Naive thymus-derived CD8-positive, alpha-beta T cell (primary cell): ENCODE data around the gene AGXT. TPM values are rescaled to one million over a fixed set of nuclear protein-coding genes. Genes with fewer than 3 reads are reported as not detected.

Source experiments
- ATAC-seq, 2 donors: fragments of 150-1000 bp; cut with Tn5 transposase in 1 of 2; sonication (Bioruptor Pico), chemical (Tn5 transposase) in 1 of 2; 1 replicate in 1 of 2; 2 replicates in 1 of 2; pipeline ENCODE4 v1.10.0; 2021; ENCODE audit warnings: mild to moderate bottlenecking in 2 of 2, moderate library complexity in 2 of 2
- POLR2A ChIA-PET: fragments of 350-600 bp; sonication (Branson Sonifier 250); formaldehyde crosslinking; loops from one replicate; lab custom pipeline; 2021; ENCODE audit warnings: antibody characterized with exemption; lab: Charles Lee
- DNase-seq, 10 donors: peaks; one replicate each; pipeline versions ENCODE4 v3.0.0 to v3.0.0-alpha.2; 2020 to 2022
- H3K27ac Mint-ChIP-seq, 10 donors: one replicate each; pipeline ENCODE4 v1.8.0; 2020 to 2022; ENCODE audit warnings: mild to moderate bottlenecking in 10 of 10, mixed read lengths in 10 of 10, moderate library complexity in 4 of 10, inconsistent platforms in 1 of 10
- H3K27me3 Mint-ChIP-seq, 5 donors: one replicate each; pipeline ENCODE4 v1.8.0; 2021 to 2022; ENCODE audit warnings: mixed read lengths in 5 of 5
- H3K36me3 Mint-ChIP-seq, 3 donors: one replicate each; pipeline ENCODE4 v1.8.0; 2020 to 2022; ENCODE audit warnings: mixed read lengths in 3 of 3, mild to moderate bottlenecking in 2 of 3, inconsistent platforms in 1 of 3
- H3K4me1 Mint-ChIP-seq, 4 donors: one replicate each; pipeline ENCODE4 v1.8.0; 2021 to 2022; ENCODE audit warnings: mixed read lengths in 4 of 4
- H3K4me3 Mint-ChIP-seq, 10 donors: one replicate each; pipeline ENCODE4 v1.8.0; 2020 to 2022; ENCODE audit warnings: mild to moderate bottlenecking in 10 of 10, mixed read lengths in 10 of 10, moderate library complexity in 6 of 10, inconsistent platforms in 1 of 10
- H3K9me3 Mint-ChIP-seq, 9 donors: one replicate each; pipeline ENCODE4 v1.8.0; 2020 to 2022; ENCODE audit warnings: mixed read lengths in 9 of 9, mild to moderate bottlenecking in 3 of 9, inconsistent platforms in 1 of 9, moderate library complexity in 1 of 9
- polyA plus RNA-seq, 3 donors: library from polyadenylated mRNA; unstranded; fragments of 300-500 nt; fragmentation: Illumina TruSeq; gene quantifications; one replicate each; pipeline ENCODE4 v1.2.3, GENCODE V29; 2021
- total RNA-seq, 8 experiments: library from RNA in 2 of 8; stranded (reverse) in 2 of 8; gene quantifications; one replicate each; pipeline ENCODE4 v1.2.3 and lab custom pipeline; 2021 to 2026

Gene AGXT
- total and polyA plus RNA-seq, 5 experiments from 2014 or later, result not detected

DNA sequence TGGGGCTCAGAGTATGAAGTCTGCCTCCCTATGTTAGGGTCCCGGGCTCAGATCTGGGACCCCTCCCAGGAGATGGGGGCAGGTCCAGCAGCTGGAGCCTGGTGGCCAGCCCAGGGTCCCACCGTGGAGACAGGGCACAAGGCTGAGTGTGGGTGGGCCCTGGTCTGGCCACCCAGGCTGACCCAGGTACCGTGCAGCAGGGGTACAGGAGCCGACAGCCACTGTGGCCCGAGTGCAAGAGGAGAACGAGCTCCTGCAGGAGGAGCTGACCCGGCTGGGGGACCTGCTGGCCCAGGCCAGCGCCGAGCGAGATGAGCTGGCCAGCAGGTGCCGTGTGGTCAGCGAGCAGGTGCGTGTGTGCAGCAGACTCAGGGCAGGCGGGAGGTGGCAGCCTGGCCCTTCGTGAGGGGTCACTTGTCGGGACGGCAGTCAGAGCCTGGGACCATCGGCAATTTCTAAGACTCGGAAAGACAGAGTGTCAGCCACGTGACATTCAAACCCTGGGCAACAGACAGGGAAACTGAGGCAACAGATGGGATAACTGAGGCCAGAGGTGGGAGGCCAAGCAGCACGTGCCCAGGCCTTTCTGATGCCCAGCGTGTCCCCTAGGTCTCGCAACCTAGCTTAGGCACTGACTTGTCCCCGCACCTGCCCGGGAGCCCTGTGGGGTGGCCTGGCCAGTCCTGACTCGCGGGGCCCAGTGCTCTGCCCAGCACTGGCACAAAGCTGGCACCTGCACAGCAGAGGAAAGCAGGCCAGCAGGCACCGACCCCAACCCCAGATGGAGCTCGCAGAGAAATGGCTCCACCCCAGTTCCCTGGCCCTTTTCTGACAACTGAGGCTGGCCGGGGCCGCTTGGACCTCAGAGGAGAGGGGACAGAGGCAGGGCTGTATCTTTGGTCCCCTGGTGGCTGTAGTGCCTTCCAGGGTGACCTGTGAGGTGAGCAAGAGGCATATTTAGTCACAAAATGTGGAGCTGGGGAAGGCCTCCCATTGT is 51.5 kb downstream of the AGXT start:
- H3K27me3 Mint-ChIP-seq, result peaks cover 0 to 17% (median 0%) of the 10 kb centered on the region in 5 donors
- DNase-seq, result peak in 2 of 10 donors; percentile 15 to 24
- H3K4me1 Mint-ChIP-seq, result peaks cover 0 to 3% (median 0%) of the 10 kb centered on the region in 4 donors
- H3K36me3 Mint-ChIP-seq, result no peaks in the 10 kb centered on the region
- POLR2A ChIA-PET, result no interaction called here
- no peaks in the 10 kb centered on the region for H3K9me3 Mint-ChIP-seq
- no peak for ATAC-seq
- no peak overlapping the region for H3K4me3 Mint-ChIP-seq
- peak overlapping the region in 1 of 10 donors; percentile 70 for H3K27ac Mint-ChIP-seq

DNA sequence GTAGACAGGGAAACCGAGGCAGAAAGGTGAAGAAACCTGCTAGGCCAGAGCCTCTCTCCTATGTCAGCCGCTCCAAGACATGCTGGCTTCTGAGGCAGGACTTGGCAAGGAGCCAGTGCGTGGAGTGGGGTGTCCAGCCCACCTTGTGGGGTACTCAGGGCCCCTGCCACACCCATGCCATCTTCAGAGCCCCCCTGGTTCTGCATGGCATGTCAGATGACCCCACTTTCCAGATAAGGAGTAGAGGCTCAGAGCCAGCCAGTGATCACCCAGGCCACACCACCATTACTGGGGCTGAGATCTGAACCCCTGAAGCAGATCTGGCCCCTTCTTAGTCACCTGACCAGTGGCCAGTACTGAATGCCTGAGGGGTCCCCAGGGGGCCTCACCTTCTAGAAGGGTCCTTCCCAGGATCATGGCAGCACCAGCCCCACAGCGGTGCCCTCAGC is 52.2 kb downstream of the AGXT start:
- Mint-ChIP-seq H3K36me3 (no peaks in the 10 kb centered on the region), H3K27ac (no peak overlapping the region), H3K9me3 (no peaks in the 10 kb centered on the region), H3K4me3 (no peak overlapping the region), H3K4me1 (no peaks in the 10 kb centered on the region), H3K27me3 (peaks cover 0 to 12% (median 0%) of the 10 kb centered on the region in 5 donors)
- no peak for ATAC-seq
- POLR2A ChIA-PET, result no interaction called here
- peak in 3 of 10 donors; percentile 1 to 57 (median 11) for DNase-seq

DNA sequence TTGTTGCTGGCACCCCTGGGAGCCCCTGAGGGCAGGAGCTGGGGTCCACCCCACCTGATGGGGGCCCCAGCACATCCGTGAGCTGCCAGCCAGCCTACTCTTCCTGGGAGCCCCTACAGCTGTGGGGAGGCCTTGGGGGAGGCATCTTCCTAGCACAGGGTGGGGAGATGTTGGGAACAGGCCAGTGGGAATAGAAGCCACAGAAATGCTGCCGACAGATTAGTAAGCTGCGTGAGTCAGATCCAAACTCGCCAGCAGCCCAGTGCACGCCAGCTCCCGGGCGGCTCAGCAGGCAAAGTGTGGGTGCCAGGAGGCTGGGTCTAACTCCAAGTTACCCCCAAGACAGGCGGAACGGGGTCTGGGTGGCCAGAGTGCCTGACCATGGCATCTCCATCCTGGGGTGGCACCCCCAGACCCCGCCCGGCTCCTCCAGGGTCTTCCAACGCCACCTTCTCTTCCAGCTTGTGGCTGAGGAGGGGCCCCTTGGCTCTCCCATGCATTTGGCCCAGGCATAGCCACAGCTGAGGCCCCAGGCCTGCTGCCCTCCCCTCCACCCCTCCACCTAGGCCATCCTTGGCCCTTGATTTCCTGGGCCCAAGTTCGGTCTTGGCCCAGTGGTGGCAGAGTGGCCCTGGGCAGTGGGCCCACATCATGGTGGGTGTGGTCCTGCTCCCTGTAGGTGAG is 52.8 kb downstream of the AGXT start:
- DNase-seq (peak in 1 of 10 donors; percentile 54), ATAC-seq (no peak)
- Mint-ChIP-seq H3K9me3 (no peaks in the 10 kb centered on the region), H3K4me3 (no peak overlapping the region), H3K4me1 (no peaks in the 10 kb centered on the region), H3K27ac (peak overlapping the region in 1 of 10 donors; percentile 33), H3K27me3 (peaks cover 0 to 12% (median 0%) of the 10 kb centered on the region in 5 donors), H3K36me3 (no peaks in the 10 kb centered on the region)
- POLR2A ChIA-PET, result no interaction called here

DNA sequence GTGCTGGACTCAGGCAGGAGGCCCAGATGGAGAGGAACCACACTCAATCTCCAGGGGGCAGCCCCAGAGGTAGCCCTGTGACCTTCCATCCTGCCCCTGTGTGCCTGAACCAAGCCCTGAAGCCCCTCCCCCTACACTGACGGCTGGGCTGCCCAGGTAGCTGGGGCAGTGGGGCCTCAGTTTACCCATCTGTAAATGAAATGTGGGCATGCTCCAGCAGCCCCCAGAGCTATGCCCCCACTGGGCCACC is 53.3 kb downstream of the AGXT start:
- H3K27ac Mint-ChIP-seq, result no peak overlapping the region
- DNase-seq, result peak in 1 of 10 donors; percentile 16
- POLR2A ChIA-PET, result no interaction called here
- no peaks in the 10 kb centered on the region for H3K9me3 Mint-ChIP-seq
- peaks cover 0 to 8% (median 0%) of the 10 kb centered on the region in 5 donors for H3K27me3 Mint-ChIP-seq
- no peak overlapping the region for H3K4me3 Mint-ChIP-seq
- H3K4me1 Mint-ChIP-seq, result no peaks in the 10 kb centered on the region
- no peak for ATAC-seq
- no peaks in the 10 kb centered on the region for H3K36me3 Mint-ChIP-seq

DNA sequence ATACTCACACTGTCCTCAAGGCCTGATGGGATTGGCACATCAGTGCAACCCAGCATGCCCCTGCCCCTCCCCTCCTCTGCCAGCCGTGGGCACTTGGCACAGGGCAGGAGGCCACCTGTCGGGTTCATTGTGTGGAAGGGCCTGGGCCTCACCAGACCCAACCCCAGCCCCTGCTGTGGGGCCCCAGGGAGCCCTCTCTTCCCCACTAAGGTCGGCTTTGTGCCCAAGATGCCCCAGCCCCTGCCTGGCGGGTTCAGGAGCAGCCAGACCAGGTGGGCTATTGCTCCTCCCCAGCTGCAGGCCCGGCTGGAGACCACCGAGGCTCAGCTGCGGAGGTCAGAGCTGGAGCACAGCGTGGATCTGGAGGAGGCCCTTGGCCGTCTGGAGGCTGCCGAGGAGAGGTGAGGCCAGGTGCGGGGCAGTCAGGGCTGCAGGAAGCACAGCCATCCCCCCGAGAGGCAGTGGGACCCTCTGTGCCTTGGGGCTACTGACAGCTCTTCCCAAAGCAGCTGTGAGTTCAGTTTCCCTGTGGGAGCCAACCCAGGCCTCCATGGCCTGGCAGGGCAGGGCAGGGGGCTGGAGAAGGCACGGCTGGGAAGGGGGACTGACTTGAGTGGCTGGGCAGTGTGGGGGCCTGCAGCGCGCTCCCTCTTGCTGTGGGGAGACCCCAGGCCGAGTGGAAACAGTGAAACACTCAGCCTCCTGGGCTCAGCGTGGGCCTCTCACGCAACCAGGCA is 53.8 kb downstream of the AGXT start:
- H3K27me3 Mint-ChIP-seq, result peaks cover 0 to 6% (median 0%) of the 10 kb centered on the region in 5 donors
- POLR2A ChIA-PET, result interaction anchor here (0.5 kb wide), 1 partner anchor 105 kb away, joined by 5 read pairs; no protein-coding TSS in a partner anchor
- no peak overlapping the region for H3K27ac Mint-ChIP-seq
- H3K36me3 Mint-ChIP-seq, result no peaks in the 10 kb centered on the region
- no peak overlapping the region for H3K4me3 Mint-ChIP-seq
- H3K4me1 Mint-ChIP-seq, result no peaks in the 10 kb centered on the region
- no peaks in the 10 kb centered on the region for H3K9me3 Mint-ChIP-seq
- DNase-seq (peak in 2 of 10 donors; percentile 13 to 50), ATAC-seq (no peak)

DNA sequence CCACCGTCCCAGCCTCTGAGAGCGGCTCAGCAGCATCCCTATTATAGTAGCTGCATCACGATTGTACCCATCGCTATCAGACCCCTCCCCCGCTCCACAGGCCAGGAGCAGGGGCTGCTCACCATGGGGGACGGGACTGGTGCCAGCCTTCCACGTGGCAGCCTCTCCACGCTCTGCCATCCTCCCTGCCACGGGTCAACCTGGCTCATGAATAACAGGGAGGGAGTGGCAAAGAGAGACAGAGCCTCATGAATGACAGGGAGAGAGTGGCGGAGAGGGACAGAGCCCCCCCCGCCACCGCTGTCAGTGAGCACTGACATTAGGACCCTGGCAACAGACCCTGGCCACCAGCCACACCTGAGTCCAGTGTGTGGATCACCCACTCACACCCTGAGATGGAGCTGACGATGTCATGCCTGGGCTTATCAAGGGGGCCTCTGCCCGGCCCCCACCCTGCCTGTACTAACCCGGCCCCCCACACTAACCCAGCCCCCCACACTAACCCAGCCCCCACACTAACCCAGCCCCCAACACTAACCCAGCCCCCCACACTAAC is 54.4 kb downstream of the AGXT start:
- no peak overlapping the region for H3K27ac Mint-ChIP-seq
- POLR2A ChIA-PET, result interaction anchor here (0.5 kb wide), 1 partner anchor 104 kb away, joined by 5 read pairs; no protein-coding TSS in a partner anchor
- H3K4me1 Mint-ChIP-seq, result no peaks in the 10 kb centered on the region
- H3K9me3 Mint-ChIP-seq, result no peaks in the 10 kb centered on the region
- no peaks in the 10 kb centered on the region for H3K36me3 Mint-ChIP-seq
- ATAC-seq (no peak), DNase-seq (peak in 1 of 10 donors; percentile 9)
- H3K27me3 Mint-ChIP-seq, result peaks cover 0 to 2% (median 0%) of the 10 kb centered on the region in 5 donors
- H3K4me3 Mint-ChIP-seq, result no peak overlapping the region

DNA sequence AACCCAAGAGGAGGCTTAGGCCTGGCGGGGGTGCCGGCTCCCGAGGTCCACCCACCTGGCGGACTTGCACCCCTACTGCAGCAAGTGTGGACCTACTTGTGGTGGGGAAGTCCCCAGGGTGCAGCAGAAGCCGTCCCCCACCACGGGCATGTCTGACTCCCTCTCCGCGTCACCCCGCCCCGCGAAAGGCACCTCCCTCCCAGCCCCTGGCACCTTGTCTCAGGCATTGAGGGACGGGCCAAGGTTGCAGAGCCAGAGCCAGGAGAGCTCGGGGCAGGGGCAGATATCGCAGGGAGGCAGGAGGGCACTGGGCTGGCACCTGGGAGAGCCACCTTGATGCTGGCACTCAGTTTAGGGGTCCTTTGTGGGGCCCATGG is 56.6 kb downstream of the AGXT start:
- no peaks in the 10 kb centered on the region for H3K36me3 Mint-ChIP-seq
- ATAC-seq, result no peak
- peaks cover 0 to 11% (median 2%) of the 10 kb centered on the region in 5 donors for H3K27me3 Mint-ChIP-seq
- H3K4me3 Mint-ChIP-seq, result no peak overlapping the region
- DNase-seq, result peak in 3 of 10 donors; percentile 4 to 58 (median 16)
- no peaks in the 10 kb centered on the region for H3K4me1 Mint-ChIP-seq
- POLR2A ChIA-PET, result no interaction called here
- H3K27ac Mint-ChIP-seq, result no peak overlapping the region
- peaks cover 0 to 2% (median 0%) of the 10 kb centered on the region in 9 donors for H3K9me3 Mint-ChIP-seq

DNA sequence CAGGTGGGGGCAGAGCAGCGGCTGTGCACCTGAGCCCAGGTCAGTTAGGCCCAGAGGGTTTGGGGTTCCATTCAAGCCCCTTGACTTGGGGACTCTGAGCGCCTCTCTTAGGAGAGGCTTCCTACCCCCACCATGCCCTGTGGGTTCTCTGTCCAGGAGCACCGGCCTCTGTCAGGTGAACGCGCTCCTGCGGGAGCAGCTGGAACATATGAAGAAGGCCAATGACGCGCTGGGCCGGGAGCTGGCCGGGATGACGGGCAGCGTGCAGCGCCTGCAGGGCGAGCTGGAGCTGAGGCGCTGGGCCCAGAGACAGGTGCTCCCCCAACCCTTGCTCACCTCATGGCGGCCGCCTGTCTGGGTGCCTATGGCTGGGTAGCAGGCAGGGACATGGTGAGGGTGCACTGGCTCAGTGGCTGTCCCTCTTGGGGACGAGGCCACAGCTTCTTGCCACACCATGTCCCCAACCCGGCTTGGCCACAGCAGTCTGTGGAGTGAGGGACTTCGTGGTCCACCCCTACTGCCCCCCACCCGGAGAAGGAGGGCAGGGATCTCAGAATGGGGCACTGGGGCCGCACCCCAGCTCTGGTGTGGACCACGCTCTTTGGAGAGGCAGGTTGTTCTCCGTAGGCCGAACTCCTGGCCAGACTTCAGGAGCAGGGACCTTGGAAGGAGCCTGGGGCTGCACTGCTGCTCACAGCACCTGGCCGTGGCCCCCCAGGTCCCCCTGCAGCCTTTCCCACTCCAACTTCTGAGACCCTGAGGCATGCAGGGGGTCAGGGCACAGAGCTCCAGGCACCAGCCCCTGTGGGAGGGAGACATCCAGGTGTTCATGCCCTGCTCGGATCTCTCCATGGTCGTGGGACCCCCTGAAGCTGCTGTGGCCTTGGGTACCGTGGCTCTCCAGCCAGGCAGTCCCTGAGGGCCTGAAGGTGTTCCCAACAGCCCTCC is 57.2 kb downstream of the AGXT start:
- no peak overlapping the region for H3K27ac Mint-ChIP-seq
- H3K4me3 Mint-ChIP-seq, result no peak overlapping the region
- POLR2A ChIA-PET, result no interaction called here
- H3K4me1 Mint-ChIP-seq, result no peaks in the 10 kb centered on the region
- H3K27me3 Mint-ChIP-seq, result peaks cover 0 to 11% (median 2%) of the 10 kb centered on the region in 5 donors
- ATAC-seq (no peak), DNase-seq (peak in 3 of 10 donors; percentile 3 to 24 (median 15))
- H3K9me3 Mint-ChIP-seq, result peaks cover 0 to 2% (median 0%) of the 10 kb centered on the region in 9 donors
- no peaks in the 10 kb centered on the region for H3K36me3 Mint-ChIP-seq

DNA sequence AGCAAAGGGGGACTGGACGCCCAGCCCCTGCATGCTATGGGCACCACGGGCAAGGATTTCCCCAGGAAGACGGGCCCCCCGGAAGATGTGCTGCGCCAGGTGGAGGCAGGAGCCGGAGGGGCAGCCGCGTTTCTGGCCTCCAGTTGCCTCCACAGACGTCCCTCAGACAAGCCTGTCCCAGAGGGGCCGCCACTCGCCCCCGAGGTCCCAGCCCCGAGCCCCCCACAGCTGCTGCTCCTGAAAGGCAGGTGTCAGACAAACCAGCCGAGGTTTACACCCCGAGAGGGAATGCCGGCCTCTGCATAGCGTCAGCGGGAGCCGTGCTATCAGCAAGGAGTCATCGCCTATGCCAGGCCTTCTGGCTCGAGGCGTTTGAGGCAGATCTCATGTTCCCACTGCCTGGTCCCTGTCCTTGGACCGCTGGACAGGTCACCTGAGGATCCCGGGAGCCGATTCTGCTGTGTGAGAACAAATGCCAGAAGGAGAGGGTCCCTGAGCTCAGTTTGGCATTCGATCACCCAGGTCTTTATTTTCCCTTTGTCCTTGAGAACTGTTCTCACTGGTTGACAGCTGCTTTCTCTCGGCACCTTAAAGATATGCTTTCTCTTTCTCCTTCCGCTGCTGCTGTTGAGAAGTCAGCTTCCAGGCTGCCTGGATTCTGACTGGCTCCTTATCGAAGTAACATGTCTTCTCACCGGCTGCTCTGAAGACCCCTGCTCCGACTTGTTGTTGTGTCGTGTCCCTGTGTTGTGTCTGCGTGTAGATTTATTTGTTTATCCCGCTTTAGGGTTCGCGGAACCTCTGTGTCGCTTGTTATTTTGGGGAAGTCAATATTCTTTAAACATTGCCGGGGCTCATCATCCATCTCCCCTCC is 58.1 kb downstream of the AGXT start:
- peak overlapping the region in 1 of 10 donors; percentile 42 for H3K4me3 Mint-ChIP-seq
- POLR2A ChIA-PET, result no interaction called here

DNA sequence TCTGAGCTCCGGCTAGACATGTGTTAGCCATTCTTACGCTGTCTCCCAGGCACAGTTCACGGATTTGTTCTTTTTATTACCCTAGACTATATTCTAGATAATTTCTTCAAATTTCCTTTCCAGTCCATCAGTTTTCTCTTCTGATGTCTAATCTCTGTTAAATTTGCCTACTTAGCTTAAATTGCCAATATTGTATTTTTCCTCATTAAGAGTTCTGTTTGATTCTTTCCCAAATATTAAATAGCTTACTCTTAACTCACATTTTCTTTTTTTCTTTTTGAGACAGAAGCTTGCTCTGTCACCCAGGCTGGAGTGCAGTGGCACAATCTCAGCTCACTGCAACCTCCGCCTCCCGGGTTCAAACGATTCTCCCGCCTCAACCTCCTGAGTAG is 58.8 kb downstream of the AGXT start:
- Mint-ChIP-seq H3K9me3 (peaks cover 0 to 2% (median 0%) of the 10 kb centered on the region in 9 donors), H3K4me1 (no peaks in the 10 kb centered on the region), H3K36me3 (no peaks in the 10 kb centered on the region), H3K27me3 (peaks cover 0 to 11% (median 2%) of the 10 kb centered on the region in 5 donors), H3K4me3 (no peak overlapping the region), H3K27ac (no peak overlapping the region)
- ATAC-seq, result no peak
- POLR2A ChIA-PET, result no interaction called here
- DNase-seq, result no peak

More for the DNA sequence above, 58.1 kb downstream of the AGXT start:
- ATAC-seq, result no peak
- Mint-ChIP-seq H3K4me1 (no peaks in the 10 kb centered on the region), H3K27ac (no peak overlapping the region), H3K27me3 (peaks cover 0 to 11% (median 2%) of the 10 kb centered on the region in 5 donors), H3K9me3 (peaks cover 0 to 2% (median 0%) of the 10 kb centered on the region in 9 donors), H3K36me3 (no peaks in the 10 kb centered on the region)
- DNase-seq, result peak in 3 of 10 donors; percentile 3 to 48 (median 14)
